Esophagus muscularis mucosa (tissue), 4 donors: Measurements from ENCODE around the gene FMN1.

Source experiments
- EP300 ChIP-seq: sonication (generic); formaldehyde crosslinking; IDR thresholded peaks from one replicate; pipeline ENCODE4 v1.6.1; 2017; ENCODE audit warnings: antibody characterized with exemption
- POLR2A ChIP-seq: fragments of 450-650 bp; IDR thresholded peaks from one replicate; pipeline ENCODE4 v1.6.1; 2017; ENCODE audit warnings: antibody characterized with exemption, moderate library complexity, mild to moderate bottlenecking, low read depth
- POLR2AphosphoS5 ChIP-seq, 2 donors: sonication (generic); formaldehyde crosslinking; IDR thresholded peaks; one replicate each; pipeline ENCODE4 v1.6.1; 2017; ENCODE audit warnings: antibody characterized with exemption in 2 of 2
- TF ChIP-seq, protein P1 (sequence below), 3 experiments: fragments of 200-600 bp in 2 of 3; fragments of 450-650 bp in 1 of 3; sonication (generic) in 2 of 3; IDR thresholded peaks; one replicate each; pipeline ENCODE4 v1.5.1; 2017 to 2019; ENCODE audit warnings: antibody characterized with exemption in 3 of 3, mild to moderate bottlenecking in 2 of 3, moderate library complexity in 1 of 3

DNA sequence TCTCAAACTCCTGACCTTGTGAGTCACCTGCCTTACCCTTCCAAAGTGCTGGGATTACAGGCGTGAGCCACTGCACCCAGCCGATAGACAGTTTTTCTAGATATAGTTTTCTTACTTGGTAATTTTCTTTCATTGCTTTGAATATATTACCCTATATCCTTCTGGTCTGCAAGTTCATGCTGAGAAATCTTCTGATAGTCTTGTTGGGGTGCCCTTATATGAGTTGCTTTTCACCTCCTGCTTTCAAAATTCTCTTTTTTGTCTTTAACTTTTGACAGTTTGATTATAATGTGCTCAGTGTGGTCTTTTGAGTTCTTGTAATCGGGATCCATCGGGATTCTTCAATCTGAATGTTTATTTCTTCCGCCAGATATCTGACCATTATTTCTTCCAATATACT is 259.4 kb downstream of the FMN1 start:
- TF ChIP-seq, protein P1, sequence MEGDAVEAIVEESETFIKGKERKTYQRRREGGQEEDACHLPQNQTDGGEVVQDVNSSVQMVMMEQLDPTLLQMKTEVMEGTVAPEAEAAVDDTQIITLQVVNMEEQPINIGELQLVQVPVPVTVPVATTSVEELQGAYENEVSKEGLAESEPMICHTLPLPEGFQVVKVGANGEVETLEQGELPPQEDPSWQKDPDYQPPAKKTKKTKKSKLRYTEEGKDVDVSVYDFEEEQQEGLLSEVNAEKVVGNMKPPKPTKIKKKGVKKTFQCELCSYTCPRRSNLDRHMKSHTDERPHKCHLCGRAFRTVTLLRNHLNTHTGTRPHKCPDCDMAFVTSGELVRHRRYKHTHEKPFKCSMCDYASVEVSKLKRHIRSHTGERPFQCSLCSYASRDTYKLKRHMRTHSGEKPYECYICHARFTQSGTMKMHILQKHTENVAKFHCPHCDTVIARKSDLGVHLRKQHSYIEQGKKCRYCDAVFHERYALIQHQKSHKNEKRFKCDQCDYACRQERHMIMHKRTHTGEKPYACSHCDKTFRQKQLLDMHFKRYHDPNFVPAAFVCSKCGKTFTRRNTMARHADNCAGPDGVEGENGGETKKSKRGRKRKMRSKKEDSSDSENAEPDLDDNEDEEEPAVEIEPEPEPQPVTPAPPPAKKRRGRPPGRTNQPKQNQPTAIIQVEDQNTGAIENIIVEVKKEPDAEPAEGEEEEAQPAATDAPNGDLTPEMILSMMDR (IDR thresholded peaks at IDR 0.05), result no peak
- no peak for TF ChIP-seq EP300
- TF ChIP-seq POLR2AphosphoS5 (IDR thresholded peaks at IDR 0.05), result no peak
- no peak for TF ChIP-seq POLR2A
